Measurements from ENCODE around the gene IRF8.
"Not testable (repeated sequence)": the region's sequence is repeated elsewhere in the genome, so short reads cannot be mapped to it uniquely, and the experiment has no call there.

IRF8 gene

GRCh38 chr16:85854935-85855334, 44.0 kb upstream of the IRF8 start (continued):
- TF ChIP-seq TOX (CRISPR knock-in tag; IDR thresholded peaks at IDR 0.05; ENCODE audit: borderline replicate concordance) (no peak), ZNF70 (CRISPR knock-in tag; IDR thresholded peaks at IDR 0.05) (no peak), ZFP3 (CRISPR knock-in tag; IDR thresholded peaks at IDR 0.05) (no peak), PPARA (CRISPR knock-in tag; IDR thresholded peaks at IDR 0.05; ENCODE audit: borderline replicate concordance) (no peak), ZNF565 (CRISPR knock-in tag; conservative IDR thresholded peaks at IDR 0.05; ENCODE audit: low read depth) (no peak), OSR1 (CRISPR knock-in tag; IDR thresholded peaks at IDR 0.05) (no peak)

GRCh38 chr16:85856079-85856478, 42.9 kb upstream of the IRF8 start:
- TF ChIP-seq ZNF8 (CRISPR knock-in tag; IDR thresholded peaks at IDR 0.05) (no peak), ZNF70 (CRISPR knock-in tag; IDR thresholded peaks at IDR 0.05) (no peak)
- no peak for ATAC-seq

GRCh38 chr16:85856585-85856984, 42.4 kb upstream of the IRF8 start:
- no peak for ATAC-seq
- no peak for TF ChIP-seq CSDC2 (CRISPR knock-in tag; IDR thresholded peaks at IDR 0.05)
- no peak for TF ChIP-seq ZNF565 (CRISPR knock-in tag; conservative IDR thresholded peaks at IDR 0.05; ENCODE audit: low read depth)
- no peak for TF ChIP-seq PPARA (CRISPR knock-in tag; IDR thresholded peaks at IDR 0.05; ENCODE audit: borderline replicate concordance)
- no peak for TF ChIP-seq ZC3H10 (CRISPR knock-in tag; IDR thresholded peaks at IDR 0.05)
- TF ChIP-seq TSHZ2 (CRISPR knock-in tag; IDR thresholded peaks at IDR 0.05): no peak
- TF ChIP-seq ZNF8 (CRISPR knock-in tag; IDR thresholded peaks at IDR 0.05): no peak
- no peak for TF ChIP-seq SNAI2 (CRISPR knock-in tag; IDR thresholded peaks at IDR 0.05)
- no peak for TF ChIP-seq OSR1 (CRISPR knock-in tag; IDR thresholded peaks at IDR 0.05)
- TF ChIP-seq ZFP3 (CRISPR knock-in tag; IDR thresholded peaks at IDR 0.05): no peak
- no peak for TF ChIP-seq ZNF70 (CRISPR knock-in tag; IDR thresholded peaks at IDR 0.05)
- TF ChIP-seq GLIS3 (CRISPR knock-in tag; IDR thresholded peaks at IDR 0.05): no peak
- TF ChIP-seq TCF4 (CRISPR knock-in tag; IDR thresholded peaks at IDR 0.05; ENCODE audit: borderline replicate concordance): no peak
- TF ChIP-seq ESRRG (CRISPR knock-in tag; IDR thresholded peaks at IDR 0.05): no peak
- TF ChIP-seq POU6F1 (CRISPR knock-in tag; IDR thresholded peaks at IDR 0.05; ENCODE audit: borderline replicate concordance, low read depth): no peak
- TF ChIP-seq RARB (CRISPR knock-in tag; IDR thresholded peaks at IDR 0.05): no peak
- no peak for TF ChIP-seq BACH2 (CRISPR knock-in tag; IDR thresholded peaks at IDR 0.05; ENCODE audit: borderline replicate concordance)

GRCh38 chr16:85857406-85857805, 41.6 kb upstream of the IRF8 start:
- no peak for TF ChIP-seq ZNF8 (CRISPR knock-in tag; IDR thresholded peaks at IDR 0.05)
- TF ChIP-seq POU6F1 (CRISPR knock-in tag; IDR thresholded peaks at IDR 0.05; ENCODE audit: borderline replicate concordance, low read depth): no peak
- no peak for TF ChIP-seq ISL1 (CRISPR knock-in tag; IDR thresholded peaks at IDR 0.05)
- no peak for TF ChIP-seq GLIS3 (CRISPR knock-in tag; IDR thresholded peaks at IDR 0.05)
- TF ChIP-seq ZFP3 (CRISPR knock-in tag; IDR thresholded peaks at IDR 0.05): no peak
- TF ChIP-seq TSHZ2 (CRISPR knock-in tag; IDR thresholded peaks at IDR 0.05): no peak
- no peak for TF ChIP-seq TOX (CRISPR knock-in tag; IDR thresholded peaks at IDR 0.05; ENCODE audit: borderline replicate concordance)
- TF ChIP-seq PPARA (CRISPR knock-in tag; IDR thresholded peaks at IDR 0.05; ENCODE audit: borderline replicate concordance): no peak
- no peak for TF ChIP-seq CSDC2 (CRISPR knock-in tag; IDR thresholded peaks at IDR 0.05)
- TF ChIP-seq ZNF70 (CRISPR knock-in tag; IDR thresholded peaks at IDR 0.05): no peak

GRCh38 chr16:85858571-85858970, 40.4 kb upstream of the IRF8 start:
- not testable (repeated sequence) for ATAC-seq

More at GRCh38 chr16:85857406-85857805, 41.6 kb upstream of the IRF8 start:
- no peak for ATAC-seq
